ENCODE measurements around the gene GSC. TPM values are rescaled to one million over a fixed set of nuclear protein-coding genes. Genes with fewer than 3 reads are reported as not detected.

Gene GSC
- total RNA-seq, 1 experiment from 2014 or later, result not detected

DNA sequence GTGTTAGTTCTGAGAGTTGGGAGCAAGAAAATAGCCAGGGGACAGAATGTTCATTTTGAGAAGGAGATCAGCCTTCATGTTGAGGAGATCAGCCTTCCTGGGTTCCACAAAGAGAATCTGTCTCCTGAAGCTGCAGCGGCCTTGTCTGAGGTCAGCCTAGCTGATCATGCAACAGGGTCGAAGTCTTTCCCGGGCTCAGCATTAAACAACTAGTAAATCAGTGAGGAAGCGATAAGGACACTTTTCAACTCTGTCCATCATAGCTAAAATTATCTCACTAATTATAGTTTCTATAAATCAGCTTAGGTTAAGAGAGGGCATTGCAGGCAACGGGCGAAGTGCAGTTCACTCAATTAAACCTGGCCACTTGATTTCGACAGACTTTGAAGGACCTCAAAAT, 7.5 kb downstream of the GSC start:
- H3K36me3 ChIP-seq (ENCODE audit: control insufficient read depth, insufficient read depth, low read length), result no peaks in the 10 kb centered on the region
- no peak overlapping the region for H3K4me3 Mint-ChIP-seq (ENCODE audit: unreplicated experiment)
- no TSS peak for BruUV-seq (replicated peaks)
- no peak overlapping the region for H3K4me3 ChIP-seq (ENCODE audit: low read depth, low read length)
- H3K9me3 ChIP-seq, result no peaks in the 10 kb centered on the region
- intact Hi-C loops (cut with micrococcal nuclease; ENCODE audit: unreplicated experiment), result no loop called here
- no peaks in the 10 kb centered on the region for H3K27me3 ChIP-seq (replicated peaks; ENCODE audit: control insufficient read depth, insufficient read depth, low read length)
- peaks cover 5% of the 10 kb centered on the region for H3K27me3 Mint-ChIP-seq (ENCODE audit: insufficient read depth, unreplicated experiment)
- DNase-seq, result no peak
- H3K36me3 Mint-ChIP-seq (ENCODE audit: insufficient read depth, unreplicated experiment), result no peaks in the 10 kb centered on the region
- ChIA-PET CTCF (no interaction called here), POLR2A (no interaction called here)
- no peaks in the 10 kb centered on the region for H3K4me1 Mint-ChIP-seq (ENCODE audit: low read depth, unreplicated experiment)
- no peak overlapping the region for H3K27ac Mint-ChIP-seq (ENCODE audit: unreplicated experiment)
- no peaks in the 10 kb centered on the region for H3K4me1 ChIP-seq
- TF ChIP-seq, protein P1, sequence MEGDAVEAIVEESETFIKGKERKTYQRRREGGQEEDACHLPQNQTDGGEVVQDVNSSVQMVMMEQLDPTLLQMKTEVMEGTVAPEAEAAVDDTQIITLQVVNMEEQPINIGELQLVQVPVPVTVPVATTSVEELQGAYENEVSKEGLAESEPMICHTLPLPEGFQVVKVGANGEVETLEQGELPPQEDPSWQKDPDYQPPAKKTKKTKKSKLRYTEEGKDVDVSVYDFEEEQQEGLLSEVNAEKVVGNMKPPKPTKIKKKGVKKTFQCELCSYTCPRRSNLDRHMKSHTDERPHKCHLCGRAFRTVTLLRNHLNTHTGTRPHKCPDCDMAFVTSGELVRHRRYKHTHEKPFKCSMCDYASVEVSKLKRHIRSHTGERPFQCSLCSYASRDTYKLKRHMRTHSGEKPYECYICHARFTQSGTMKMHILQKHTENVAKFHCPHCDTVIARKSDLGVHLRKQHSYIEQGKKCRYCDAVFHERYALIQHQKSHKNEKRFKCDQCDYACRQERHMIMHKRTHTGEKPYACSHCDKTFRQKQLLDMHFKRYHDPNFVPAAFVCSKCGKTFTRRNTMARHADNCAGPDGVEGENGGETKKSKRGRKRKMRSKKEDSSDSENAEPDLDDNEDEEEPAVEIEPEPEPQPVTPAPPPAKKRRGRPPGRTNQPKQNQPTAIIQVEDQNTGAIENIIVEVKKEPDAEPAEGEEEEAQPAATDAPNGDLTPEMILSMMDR (IDR thresholded peaks at IDR 0.05; ENCODE audit: insufficient read depth in 1 of 2, low read depth in 1 of 2, low read length in 1 of 2, severe bottlenecking in 1 of 2, unreplicated experiment in 1 of 2), result no peak
- no peaks in the 10 kb centered on the region for H3K9me3 Mint-ChIP-seq (ENCODE audit: unreplicated experiment)

DNA sequence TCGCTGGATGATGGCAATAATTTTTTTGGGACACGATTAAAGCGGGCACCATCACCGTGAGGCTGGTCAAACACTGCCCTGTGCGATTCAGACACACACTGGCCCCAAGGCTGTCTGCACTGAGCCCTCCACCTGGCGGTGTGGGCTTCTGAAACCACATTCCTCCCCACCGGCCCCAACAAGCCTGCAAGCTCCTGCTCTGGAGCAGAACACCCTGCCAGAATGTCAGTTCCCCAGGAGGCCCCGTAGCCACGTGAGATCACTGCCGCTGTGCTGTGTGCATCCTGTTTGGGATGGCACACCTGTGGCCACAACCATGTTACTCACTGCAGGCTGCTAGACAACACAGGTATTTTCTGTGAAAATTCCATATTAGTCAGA, 7.9 kb downstream of the GSC start:
- BruUV-seq (replicated peaks), result no TSS peak
- Mint-ChIP-seq H3K36me3 (ENCODE audit: insufficient read depth, unreplicated experiment) (no peaks in the 10 kb centered on the region), H3K27me3 (ENCODE audit: insufficient read depth, unreplicated experiment) (peaks cover 5% of the 10 kb centered on the region), H3K4me1 (ENCODE audit: low read depth, unreplicated experiment) (no peaks in the 10 kb centered on the region), H3K4me3 (ENCODE audit: unreplicated experiment) (no peak overlapping the region), H3K9me3 (ENCODE audit: unreplicated experiment) (no peaks in the 10 kb centered on the region), H3K27ac (ENCODE audit: unreplicated experiment) (no peak overlapping the region)
- Histone ChIP-seq H3K4me1 (no peaks in the 10 kb centered on the region), H3K9me3 (no peaks in the 10 kb centered on the region), H3K36me3 (ENCODE audit: control insufficient read depth, insufficient read depth, low read length) (no peaks in the 10 kb centered on the region), H3K27me3 (replicated peaks; ENCODE audit: control insufficient read depth, insufficient read depth, low read length) (no peaks in the 10 kb centered on the region), H3K4me3 (ENCODE audit: low read depth, low read length) (no peak overlapping the region)
- no peak for DNase-seq
- CTCF ChIA-PET, result no interaction called here
- TF ChIP-seq, protein P1 (IDR thresholded peaks at IDR 0.05; ENCODE audit: insufficient read depth in 1 of 2, low read depth in 1 of 2, low read length in 1 of 2, severe bottlenecking in 1 of 2, unreplicated experiment in 1 of 2), result no peak
- POLR2A ChIA-PET, result no interaction called here
- intact Hi-C loops (cut with micrococcal nuclease; ENCODE audit: unreplicated experiment), result no loop called here

DNA sequence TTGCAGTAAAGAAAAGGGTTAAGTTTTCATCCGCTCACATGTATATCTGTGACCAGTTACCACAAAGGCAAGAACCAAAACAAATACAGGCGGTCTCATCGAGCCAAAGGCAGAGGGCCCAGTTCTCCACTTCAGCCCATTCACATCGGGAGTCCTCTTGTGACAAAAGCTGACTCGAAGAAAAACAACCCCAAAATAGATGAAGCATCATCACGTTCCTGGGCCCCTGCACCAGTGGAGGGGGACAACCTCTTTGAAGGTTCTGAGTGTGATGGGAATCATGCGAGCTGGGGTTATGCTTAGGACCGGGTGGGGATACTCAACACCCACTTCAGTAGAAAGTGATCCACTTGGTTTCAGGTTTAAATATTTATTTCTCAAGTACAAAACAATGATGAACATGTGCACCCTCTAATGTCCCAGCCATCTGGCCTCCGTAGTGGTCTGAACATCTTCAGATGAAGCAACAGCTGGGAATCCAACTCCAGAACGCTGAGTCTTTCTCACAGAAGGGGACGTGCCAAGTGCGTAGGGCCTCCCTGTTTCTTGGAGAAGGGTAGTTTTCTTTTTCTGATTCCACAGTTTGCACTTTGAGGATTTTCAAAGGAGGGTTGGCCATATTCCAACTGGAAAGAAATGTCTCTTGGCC, 8.4 kb downstream of the GSC start:
- Mint-ChIP-seq H3K4me3 (ENCODE audit: unreplicated experiment) (no peak overlapping the region), H3K36me3 (ENCODE audit: insufficient read depth, unreplicated experiment) (no peaks in the 10 kb centered on the region), H3K4me1 (ENCODE audit: low read depth, unreplicated experiment) (no peaks in the 10 kb centered on the region), H3K9me3 (ENCODE audit: unreplicated experiment) (no peaks in the 10 kb centered on the region), H3K27ac (ENCODE audit: unreplicated experiment) (no peak overlapping the region), H3K27me3 (ENCODE audit: insufficient read depth, unreplicated experiment) (peaks cover 5% of the 10 kb centered on the region)
- Histone ChIP-seq H3K36me3 (ENCODE audit: control insufficient read depth, insufficient read depth, low read length) (no peaks in the 10 kb centered on the region), H3K4me1 (no peaks in the 10 kb centered on the region), H3K27me3 (replicated peaks; ENCODE audit: control insufficient read depth, insufficient read depth, low read length) (no peaks in the 10 kb centered on the region), H3K4me3 (ENCODE audit: low read depth, low read length) (no peak overlapping the region), H3K9me3 (no peaks in the 10 kb centered on the region)
- TF ChIP-seq, protein P1 (IDR thresholded peaks at IDR 0.05; ENCODE audit: insufficient read depth in 1 of 2, low read depth in 1 of 2, low read length in 1 of 2, severe bottlenecking in 1 of 2, unreplicated experiment in 1 of 2), result no peak
- no TSS peak for BruUV-seq (replicated peaks)
- CTCF ChIA-PET, result no interaction called here
- intact Hi-C loops (cut with micrococcal nuclease; ENCODE audit: unreplicated experiment), result no loop called here
- no peak for DNase-seq
- POLR2A ChIA-PET, result no interaction called here

Measured in Caco-2 (cell line).